ENCODE results near the gene ESPN. TPM values are rescaled to one million over a fixed set of nuclear protein-coding genes. Genes with fewer than 3 reads are reported as not detected.
"Not testable (repeated sequence)": the region's sequence is repeated elsewhere in the genome, so short reads cannot be mapped to it uniquely, and the experiment has no call there.

ESPN gene
- polyA plus RNA-seq, 1 donor: 12.2 TPM

DNA sequence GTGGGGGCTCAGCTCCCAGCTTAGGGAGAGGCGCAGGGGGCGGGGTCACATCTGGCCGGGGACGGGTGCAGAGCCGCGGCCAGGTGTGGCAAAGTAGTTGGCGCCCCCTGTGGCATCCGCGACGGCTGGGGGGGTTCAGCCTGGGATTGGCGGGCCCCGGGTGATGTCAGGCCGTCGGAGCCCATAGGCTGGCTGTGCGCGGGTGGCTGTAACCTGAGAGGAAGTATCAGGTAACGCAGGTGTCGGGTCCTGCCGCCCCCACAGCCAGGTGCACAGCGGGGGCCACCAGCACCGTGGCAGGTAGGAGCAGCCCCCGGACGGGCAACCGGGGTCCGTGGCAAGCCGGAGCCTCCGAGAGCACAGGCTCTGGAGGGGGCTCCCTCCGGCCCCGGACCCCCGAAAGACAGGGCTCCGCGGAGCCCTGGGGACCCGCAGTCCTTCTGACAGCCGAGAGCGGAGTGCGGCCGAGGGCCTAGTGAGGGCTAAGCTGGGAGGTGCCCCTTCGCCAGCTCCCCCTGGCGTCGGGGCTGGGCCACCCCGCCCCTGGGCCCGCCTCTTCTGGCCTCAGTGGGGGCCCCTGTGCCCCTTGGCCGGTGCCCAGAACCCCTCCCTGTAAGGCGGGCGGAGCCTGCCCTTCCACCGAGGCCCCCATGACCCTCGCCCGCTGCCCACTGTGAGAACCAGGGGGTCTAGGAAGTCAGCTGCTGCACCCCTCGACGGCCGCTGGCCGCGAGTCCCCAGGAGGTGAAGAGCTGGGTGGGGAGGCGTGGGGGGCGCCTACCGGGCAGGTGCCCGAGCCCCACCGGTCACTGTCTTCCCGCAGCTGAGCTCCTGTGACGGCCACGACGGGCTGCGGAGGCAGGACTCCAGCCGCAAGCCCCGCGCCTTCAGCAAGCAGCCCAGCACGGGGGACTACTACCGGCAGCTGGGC lies 23.5 kb downstream of the ESPN start:
- DNase-seq: no peak

DNA sequence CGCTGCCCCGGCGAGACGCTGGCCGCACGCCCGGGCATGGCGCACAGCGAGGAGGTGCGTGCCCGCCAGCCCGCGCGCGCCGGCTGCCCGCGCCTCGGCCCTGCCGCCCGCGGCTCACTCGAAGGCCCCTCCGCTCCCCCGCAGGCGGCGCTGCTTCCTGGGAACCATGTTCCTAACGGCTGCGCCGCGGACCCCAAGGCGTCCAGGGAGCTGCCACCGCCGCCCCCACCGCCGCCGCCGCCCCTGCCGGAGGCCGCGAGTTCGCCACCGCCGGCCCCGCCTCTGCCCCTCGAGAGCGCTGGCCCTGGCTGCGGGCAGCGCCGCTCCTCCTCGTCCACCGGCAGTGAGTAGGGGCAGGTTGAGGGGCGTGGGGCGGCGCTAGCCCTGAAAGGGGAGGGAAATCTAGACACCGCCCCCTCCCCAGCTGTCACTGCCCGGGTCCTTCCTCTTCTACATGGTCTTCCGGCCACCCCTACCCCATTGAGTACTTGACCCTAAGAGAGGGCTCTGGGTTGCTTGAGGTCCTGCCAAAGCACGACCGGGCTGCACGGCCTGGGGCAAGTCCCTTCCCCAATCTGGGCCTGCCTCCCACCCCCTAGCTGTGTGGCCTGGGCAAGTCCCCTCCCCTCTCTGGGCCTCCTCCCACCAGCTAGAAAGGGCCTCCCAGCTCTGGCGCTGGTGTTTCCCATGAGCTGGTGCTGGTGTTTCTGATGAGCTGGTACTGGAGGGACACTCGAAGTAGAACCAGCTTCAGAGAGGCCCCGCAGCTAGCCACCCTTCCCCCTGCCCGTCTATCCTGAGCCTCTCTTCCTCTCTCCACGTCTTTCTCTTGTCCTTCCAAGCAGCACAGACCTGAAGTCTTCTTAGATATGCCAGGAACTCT lies 24.4 kb downstream of the ESPN start:
- no peak for DNase-seq

GRCh38 chr1:6450005-6450450 lies 25.5 kb downstream of the ESPN start:
- DNase-seq: no peak

- not testable (repeated sequence) for DNase-seq
Measured at GRCh38 chr1:6450486-6450885, 25.9 kb downstream of the ESPN start.

GRCh38 chr1:6450943-6451373 lies 26.4 kb downstream of the ESPN start:
- no peak for DNase-seq

DNA sequence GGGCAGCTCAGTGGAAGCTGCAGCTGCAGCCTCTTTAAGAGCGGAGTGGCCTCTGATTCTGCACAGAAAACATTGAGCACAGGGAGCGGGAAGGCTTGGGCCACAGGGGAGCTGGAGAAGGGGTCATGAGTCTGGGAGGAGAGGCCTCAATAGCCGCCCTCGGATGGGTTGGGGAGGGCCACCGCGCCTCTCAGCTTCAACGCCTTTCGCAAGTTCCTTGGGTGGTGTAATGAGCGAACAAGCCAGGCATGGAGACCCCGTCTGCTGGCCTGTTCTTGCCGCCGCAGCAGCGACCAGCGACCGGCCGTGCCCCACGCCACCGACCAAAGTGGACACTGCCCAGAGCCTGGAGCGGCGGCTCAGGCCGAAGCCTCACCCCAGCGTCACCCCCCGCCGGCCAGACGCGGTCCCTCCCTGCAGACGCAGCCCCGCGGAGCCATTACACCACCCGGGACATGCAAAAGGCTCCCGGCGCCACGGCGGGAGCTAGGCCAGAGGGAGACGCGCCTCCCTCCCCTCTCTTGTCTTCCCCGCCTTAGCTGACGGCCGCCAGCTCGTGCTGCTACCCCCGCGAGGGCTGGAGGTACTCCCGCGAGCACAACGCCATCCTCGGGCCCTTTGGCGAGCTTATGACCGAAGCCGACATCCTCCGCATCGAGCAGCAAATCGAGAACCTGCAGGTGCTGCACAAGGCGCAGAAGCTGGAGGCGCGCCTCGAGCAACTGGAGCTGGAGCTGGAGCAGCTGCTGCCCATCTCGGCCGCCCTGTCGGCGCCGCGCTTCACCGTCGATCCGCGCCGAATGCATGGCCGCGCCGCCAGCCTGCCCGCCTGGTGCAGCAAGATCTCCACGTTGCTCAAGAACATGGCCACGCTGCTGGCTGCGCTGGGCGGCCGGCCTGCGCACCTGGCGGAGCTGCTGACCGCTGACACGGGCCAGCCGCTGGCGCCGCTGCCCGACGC lies 29.6 kb downstream of the ESPN start:
- DNase-seq: not testable (repeated sequence)

GRCh38 chr1:6454856-6455751 lies 30.5 kb downstream of the ESPN start:
- DNase-seq: no peak

DNA sequence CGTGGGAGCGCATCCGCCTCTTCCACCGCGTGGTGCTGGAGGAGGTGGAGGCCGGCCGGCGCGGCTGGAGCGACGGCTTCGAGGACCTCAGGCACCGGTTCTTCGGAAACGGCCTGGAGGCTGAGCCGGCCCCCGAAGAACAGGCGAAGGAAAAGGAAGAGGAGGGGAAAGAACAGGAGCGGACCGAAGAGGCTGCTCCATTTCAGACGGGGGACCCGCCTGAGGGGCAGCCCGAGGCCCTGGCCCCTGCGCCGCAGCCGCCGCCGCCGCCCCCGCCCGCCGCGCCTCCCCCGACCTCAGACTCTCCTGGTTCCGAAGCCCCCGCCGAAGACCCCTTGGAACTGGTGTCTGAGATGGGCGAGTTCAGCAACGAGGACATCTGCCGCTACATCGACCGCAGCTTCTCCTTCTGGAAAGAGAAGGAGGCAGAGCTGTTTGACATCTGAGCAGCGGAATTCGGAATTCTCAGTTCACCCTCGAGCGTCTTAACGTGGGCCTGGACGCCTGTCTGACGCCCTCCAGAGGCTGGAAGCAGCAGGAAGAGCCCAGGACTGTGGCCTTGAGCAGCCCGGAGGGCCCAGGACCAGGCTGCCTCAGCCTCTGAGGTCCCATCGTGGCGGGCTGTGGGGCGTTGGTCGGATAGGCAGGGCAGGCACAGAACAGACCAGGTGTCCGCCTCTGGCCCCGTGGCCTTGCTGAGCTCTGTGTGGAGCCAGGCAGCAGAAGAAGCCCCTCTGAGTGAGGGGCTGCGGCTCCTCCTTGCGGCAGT lies 31.4 kb downstream of the ESPN start:
- DNase-seq: not testable (repeated sequence)

DNA sequence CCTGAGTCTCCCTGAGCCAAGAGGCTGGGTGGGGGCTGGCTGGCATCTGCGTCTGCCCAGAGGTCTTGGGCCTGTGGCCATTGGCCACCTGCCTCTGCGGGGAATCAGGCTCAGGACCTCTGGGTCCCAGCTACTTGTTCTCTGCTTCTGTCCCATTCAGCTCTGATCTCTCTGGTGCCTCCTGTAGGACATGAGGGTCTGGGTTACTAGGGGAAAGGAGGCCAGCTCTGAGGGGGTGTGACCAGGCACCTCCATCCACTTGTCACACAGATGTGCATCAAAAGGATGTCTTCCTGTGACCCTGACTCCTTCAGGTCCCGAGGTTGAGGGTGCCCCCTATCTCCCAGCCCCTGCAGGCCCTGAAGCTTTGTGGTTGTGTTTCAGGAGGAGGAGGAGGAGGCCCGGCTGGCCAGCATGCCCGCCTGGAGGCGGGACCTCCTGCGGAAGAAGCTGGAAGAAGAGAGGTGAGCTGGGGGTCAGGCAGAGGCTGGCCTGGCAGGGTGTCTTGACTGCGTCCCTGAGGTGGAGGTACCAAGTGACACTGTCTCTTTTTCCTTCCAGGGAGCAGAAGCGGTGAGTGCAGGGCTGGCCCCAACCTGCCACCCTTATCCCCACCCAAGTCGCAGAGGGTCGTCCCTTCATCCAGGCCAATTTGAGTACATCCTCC lies 32.4 kb downstream of the ESPN start:
- no peak for DNase-seq

DNA sequence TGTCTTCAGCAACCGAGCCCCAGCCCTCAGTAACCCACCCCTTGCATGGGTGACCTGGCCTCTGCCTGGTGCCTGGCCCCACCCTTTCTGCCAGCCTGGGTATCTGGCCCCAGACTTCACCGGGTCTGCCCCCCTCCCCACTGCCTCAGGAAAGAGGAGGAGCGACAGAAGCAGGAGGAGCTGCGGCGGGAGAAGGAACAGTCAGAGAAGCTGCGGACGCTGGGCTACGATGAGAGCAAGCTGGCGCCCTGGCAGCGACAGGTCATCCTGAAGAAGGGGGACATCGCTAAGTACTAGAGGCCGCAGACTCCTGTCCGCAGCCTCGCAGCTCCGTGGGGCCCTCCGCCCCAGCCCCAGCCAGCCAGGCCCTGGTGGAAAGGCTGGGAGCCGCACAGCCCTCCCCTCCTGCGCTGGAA lies 35.3 kb downstream of the ESPN start:
- DNase-seq: no peak

- DNase-seq: no peak
Measured at GRCh38 chr1:6460301-6461050, 35.9 kb downstream of the ESPN start.

- no peak for DNase-seq
Measured at GRCh38 chr1:6461051-6461530, 36.5 kb downstream of the ESPN start.

GRCh38 chr1:6461538-6462411 lies 37.2 kb downstream of the ESPN start:
- DNase-seq: no peak

- DNase-seq: no peak
Measured at GRCh38 chr1:6462412-6463119, 38.0 kb downstream of the ESPN start.

DNA sequence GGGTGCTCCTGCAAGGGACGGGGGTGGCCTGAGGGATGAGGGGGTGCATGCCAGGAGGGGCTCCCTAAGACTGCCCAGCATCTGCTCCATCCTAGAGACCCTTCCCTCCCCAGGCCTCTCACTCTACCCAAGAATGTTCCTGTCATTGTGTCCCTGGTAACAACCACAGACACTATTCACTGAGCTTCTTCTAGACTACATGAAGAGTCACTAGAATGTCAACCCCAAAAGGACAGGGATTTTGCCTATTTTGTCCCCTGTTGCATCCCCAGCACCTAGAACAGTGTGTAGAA lies 38.5 kb downstream of the ESPN start:
- DNase-seq: no peak

- DNase-seq: no peak
Measured at GRCh38 chr1:6464514-6464836, 39.9 kb downstream of the ESPN start.

DNA sequence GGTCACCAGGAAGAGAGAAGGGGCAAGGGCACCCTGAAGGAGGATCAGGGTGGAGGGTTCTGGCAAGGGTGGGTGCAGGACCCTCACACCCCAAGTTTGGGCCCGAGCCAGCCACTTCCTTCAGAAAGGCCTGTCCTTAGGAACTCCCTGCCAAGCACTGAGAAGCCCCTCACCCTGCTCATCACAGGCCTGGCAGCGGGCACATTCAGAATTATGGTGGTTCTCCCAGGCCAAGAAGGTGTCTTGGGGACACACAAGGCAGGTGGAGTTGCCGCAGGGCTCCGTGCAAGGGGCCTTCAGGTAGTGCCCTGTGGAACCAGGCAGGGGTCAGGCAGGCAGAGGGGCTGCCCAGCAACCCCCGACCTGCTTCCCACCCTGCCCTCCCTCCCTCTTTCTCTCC lies 40.3 kb downstream of the ESPN start:
- DNase-seq: no peak

Data from left kidney (tissue), 2 donors.